Amygdala (tissue), 56 donors: Measurements from ENCODE around the gene COX14.
"Not testable (repeated sequence)": the region's sequence is repeated elsewhere in the genome, so short reads cannot be mapped to it uniquely, and the experiment has no call there.

Source experiments
- DNase-seq, 56 donors: peaks; one replicate each; lab custom pipeline; 2025; lab: John Stamatoyannopoulos, UW

The COX14 gene

GRCh38 chr12:50149311-50149710 is 37.3 kb downstream of the COX14 start:
- no peak for DNase-seq

- no peak for DNase-seq
Measured at GRCh38 chr12:50151047-50151687, 39.1 kb downstream of the COX14 start.

GRCh38 chr12:50154947-50155346 is 42.9 kb downstream of the COX14 start:
- DNase-seq: not testable (repeated sequence)

- no peak for DNase-seq
Measured at GRCh38 chr12:50156641-50157040, 44.6 kb downstream of the COX14 start.

GRCh38 chr12:50157259-50157658 is 45.2 kb downstream of the COX14 start:
- no peak for DNase-seq

GRCh38 chr12:50160643-50161042 is 48.6 kb downstream of the COX14 start:
- DNase-seq: no peak

- DNase-seq: no peak
Measured at GRCh38 chr12:50162230-50162629, 50.2 kb downstream of the COX14 start.

GRCh38 chr12:50164963-50165362 is 52.9 kb downstream of the COX14 start:
- no peak for DNase-seq

GRCh38 chr12:50166799-50167048 is 54.7 kb downstream of the COX14 start:
- peak in 10 of 56 donors; percentile 22 to 64 (median 42) for DNase-seq

- DNase-seq: peak; percentile 70 to 98 (median 96)
Measured at GRCh38 chr12:50167049-50167828, 55.2 kb downstream of the COX14 start, which contains the start of gene CERS5. TSS of gene CERS5 (minus strand) at chr12:50167369. CDS start at chr12:50167297, 72 bp downstream.
